HepG2 (cell line): ENCODE data around the gene PREX1. TPM values are rescaled to one million over a fixed set of nuclear protein-coding genes. Genes with fewer than 3 reads are reported as not detected.

Experiments
- ATAC-seq: fragments of 200-7000 bp; cut with Tn5 transposase; 3 replicates; pipeline ENCODE4 v1.9.1; 2020; ENCODE audit warnings: mild to moderate bottlenecking, moderate library complexity
- BruUV-seq: library from RNA; stranded (reverse); fragments of 400-500 nt; replicated peaks from 2 replicates; lab custom pipeline; 2021; lab: Mats Ljungman, UMichigan
- CTCF ChIA-PET: fragments of 300-600 bp; formaldehyde crosslinking; extraction: SDS; loops from one replicate; lab custom pipeline; 2021; ENCODE audit warnings: low total read pairs, inconsistent platforms, low intra/inter-chr PET ratio; lab: Yijun Ruan, JAX
- POLR2A ChIA-PET: fragments of 350-600 bp; sonication (Branson Sonifier 250); formaldehyde crosslinking; loops from one replicate; lab custom pipeline; 2020; ENCODE audit warnings: antibody characterized with exemption, inconsistent platforms; lab: Yijun Ruan, JAX
- DNase-seq: peaks from one replicate; pipeline ENCODE4 v3.0.0-alpha.2; 2015; ENCODE audit warnings: low spot score
- FAIRE-seq: peaks from 3 replicates; lab custom pipeline; 2011; peaks lifted over from hg19 to GRCh38; lab: Jason Lieb, UNC
- H2AFZ ChIP-seq: one replicate; pipeline ENCODE4 v1.6.1; 2011; ENCODE audit warnings: low read length, inconsistent platforms
- H3K27ac ChIP-seq: fragments of 300-600 bp; 3 replicates; pipeline ENCODE4 v1.8.0; 2011; ENCODE audit warnings: mixed run types, mild to moderate bottlenecking, mixed read lengths, low read length, inconsistent platforms; ENCODE audit not compliant: insufficient read depth; ENCODE audit errors: extremely low read length
- H3K27me3 ChIP-seq, 2 experiments: fragments of 200-600 bp in 1 of 2; 2 replicates in 1 of 2; 3 replicates in 1 of 2; pipeline versions ENCODE4 v1.6.0 to v1.8.0; 2011; ENCODE audit warnings: low read length in 2 of 2, mild to moderate bottlenecking in 2 of 2, moderate library complexity in 2 of 2, inconsistent platforms in 1 of 2; ENCODE audit not compliant: insufficient read depth in 2 of 2, control insufficient read depth in 1 of 2
- H3K36me3 ChIP-seq, 2 experiments: fragments of 200-600 bp in 1 of 2; replicated peaks in 1 of 2; 2 replicates in 1 of 2; 3 replicates in 1 of 2; pipeline versions ENCODE4 v1.5.1 to v1.8.0; 2011; ENCODE audit warnings: low read length in 2 of 2, inconsistent platforms in 1 of 2; ENCODE audit not compliant: insufficient read depth in 2 of 2, control insufficient read depth in 1 of 2
- H3K4me1 ChIP-seq: 2 replicates; pipeline ENCODE4 v1.5.1; 2012; ENCODE audit warnings: low read length, inconsistent platforms; ENCODE audit not compliant: insufficient read depth
- H3K4me2 ChIP-seq: 2 replicates; pipeline ENCODE4 v1.6.0; 2011; ENCODE audit warnings: low read depth, low read length, inconsistent platforms
- H3K4me3 ChIP-seq, 3 experiments: fragments of 200-600 bp in 1 of 3; sonication (generic), shearing (Covaris generic) in 1 of 3; replicated peaks in 1 of 3; 2 replicates each; pipeline ENCODE4 v1.5.1; 2011 to 2016; ENCODE audit warnings: low read length in 3 of 3, inconsistent platforms in 2 of 3, low read depth in 2 of 3, mild to moderate bottlenecking in 2 of 3, control low read depth in 1 of 3, mixed read lengths in 1 of 3; ENCODE audit not compliant: insufficient read depth in 1 of 3
- H3K79me2 ChIP-seq: one replicate; pipeline ENCODE4 v1.6.1; 2011; ENCODE audit warnings: low read length, inconsistent platforms; ENCODE audit not compliant: insufficient read depth
- H3K9ac ChIP-seq: 2 replicates; pipeline ENCODE4 v1.6.0; 2011; ENCODE audit warnings: mild to moderate bottlenecking, low read depth, low read length, inconsistent platforms; ENCODE audit not compliant: insufficient read depth
- H3K9me3 ChIP-seq: 2 replicates; pipeline ENCODE4 v1.5.1; 2012; ENCODE audit warnings: mild to moderate bottlenecking, low read length
- H4K20me1 ChIP-seq: 2 replicates; pipeline ENCODE4 v1.6.0; 2011; ENCODE audit warnings: inconsistent platforms, mild to moderate bottlenecking, low read length, moderate library complexity; ENCODE audit not compliant: insufficient read depth
- AKAP8 ChIP-seq: sonication (generic); formaldehyde crosslinking; IDR thresholded peaks from 2 replicates; pipeline ENCODE4 v1.5.1; 2020; ENCODE audit warnings: mild to moderate bottlenecking, missing genetic modification reagents
- ATF2 ChIP-seq: sonication (generic); formaldehyde crosslinking; IDR thresholded peaks from 2 replicates; pipeline ENCODE4 v1.4.0; 2020; ENCODE audit warnings: missing genetic modification reagents
- CREB1 ChIP-seq, 2 experiments: fragments of 450-650 bp in 1 of 2; IDR thresholded peaks; 2 replicates each; pipeline ENCODE4 v1.6.1; 2016 to 2017; ENCODE audit warnings: control low read depth in 1 of 2, mild to moderate bottlenecking in 1 of 2, missing compliant biosample characterization in 1 of 2, missing genetic modification characterization in 1 of 2
- DPF2 ChIP-seq: sonication (generic); formaldehyde crosslinking; IDR thresholded peaks from 2 replicates; pipeline ENCODE4 v1.4.0; 2020; ENCODE audit warnings: mild to moderate bottlenecking, low read depth, missing genetic modification reagents, borderline replicate concordance
- GFI1 ChIP-seq: sonication (generic); formaldehyde crosslinking; IDR thresholded peaks from 2 replicates; pipeline ENCODE4 v1.5.0; 2020; ENCODE audit warnings: missing genetic modification reagents, mild to moderate bottlenecking, borderline replicate concordance
- RORA ChIP-seq: sonication (generic); formaldehyde crosslinking; IDR thresholded peaks from 2 replicates; pipeline ENCODE4 v1.5.0; 2020; ENCODE audit warnings: mild to moderate bottlenecking, missing genetic modification reagents, moderate library complexity
- SNRNP70 ChIP-seq: fragments of 200-400 bp; formaldehyde crosslinking; IDR thresholded peaks from 2 replicates; pipeline ENCODE4 v1.6.1; 2017; ENCODE audit warnings: mild to moderate bottlenecking, low read depth, low read length, moderate library complexity
- ZBTB39 ChIP-seq: sonication (generic); formaldehyde crosslinking; IDR thresholded peaks from 2 replicates; pipeline ENCODE4 v1.5.0; 2020; ENCODE audit warnings: missing genetic modification reagents
- ZNF460 ChIP-seq: sonication (generic); formaldehyde crosslinking; IDR thresholded peaks from 2 replicates; pipeline ENCODE4 v1.5.1; 2020; ENCODE audit warnings: missing genetic modification reagents, mild to moderate bottlenecking, borderline replicate concordance
- ZNF776 ChIP-seq: sonication (generic); formaldehyde crosslinking; IDR thresholded peaks from 2 replicates; pipeline ENCODE4 v1.4.0; 2020; ENCODE audit warnings: mild to moderate bottlenecking, missing genetic modification reagents
- WGBS: methylation state at CpG from one replicate; pipeline ENCODE4 v1.1.6; 2017; ENCODE audit warnings: low lambda C conversion rate; 5-methylcytosine and 5-hydroxymethylcytosine counted together
- in situ Hi-C: cut with HindIII; loops from 2 replicates; pipeline ENCODE4 v1.10.0; 2017; ENCODE audit warnings: low pct_unique_long_range_greater_than_20kb; ENCODE audit not compliant: extremely low pct_ligation_motif_present
- intact Hi-C: fragments of 100-400 bp; cut with micrococcal nuclease; formaldehyde crosslinking; loops from one replicate; pipeline ENCODE4 v1.10.0; 2022; ENCODE audit not compliant: unreplicated experiment
- polyA plus RNA-seq, 8 experiments: library from polyadenylated mRNA; depleted of rRNA in 3 of 8; stranded (reverse) in 7 of 8; unstranded in 1 of 8; fragments of >200 nt; fragmentation: Illumina TruSeq in 4 of 8; extraction: Trizol in 4 of 8; gene quantifications; 2 replicates each; pipeline versions ENCODE4 v1.2.1 to v1.2.3, GENCODE V29; 2011 to 2016; ENCODE audit warnings: low read depth in 4 of 8, missing spikeins in 1 of 8, mixed read lengths in 1 of 8; ENCODE audit not compliant: insufficient read depth in 1 of 8
- total RNA-seq, 5 experiments: library from RNA; depleted of rRNA; stranded (reverse); fragments of >200 nt; fragmentation: Illumina TruSeq; extraction: Trizol; gene quantifications; 2 replicates each; pipeline ENCODE4 v1.2.3, GENCODE V29; 2016; ENCODE audit warnings: low read depth in 1 of 5

Gene PREX1
- total and polyA plus RNA-seq, 2 of the 13 experiments (the other 11 are each of a cell fraction or from before 2014, with no cell fraction given): 0.02 to 0.04 TPM

- H3K4me2 ChIP-seq: no peak overlapping the region
- H3K27me3 ChIP-seq: peaks cover 8 to 48% of the 10 kb centered on the region in 2 experiments
- H3K4me1 ChIP-seq: no peaks in the 10 kb centered on the region
- TF ChIP-seq AKAP8 (CRISPR knock-in tag) (no peak), SNRNP70 (no peak), GFI1 (CRISPR knock-in tag) (no peak), CREB1 (IDR thresholded peaks at IDR 0.05) (no peak), CREB1 (CRISPR knock-in tag; IDR thresholded peaks at IDR 0.05) (no peak), ZNF460 (CRISPR knock-in tag) (no peak), RORA (no peak), ZBTB39 (CRISPR knock-in tag) (no peak), ZNF776 (CRISPR knock-in tag) (no peak), DPF2 (no peak), ATF2 (CRISPR knock-in tag) (no peak)
- no peaks in the 10 kb centered on the region for H4K20me1 ChIP-seq
- H3K36me3 ChIP-seq: no peaks in the 10 kb centered on the region
- no TSS peak for BruUV-seq
- ChIA-PET POLR2A (no interaction called here), CTCF (no interaction called here)
- no peaks in the 10 kb centered on the region for H3K9me3 ChIP-seq
- FAIRE-seq: no peak
- no peak for DNase-seq
- H3K79me2 ChIP-seq: no peaks in the 10 kb centered on the region
- intact Hi-C loops: no loop called here
- H2AFZ ChIP-seq: no peak overlapping the region
- 20% methylated on average over 11 of the region's 11 CpGs for WGBS
- H3K9ac ChIP-seq: no peak overlapping the region
- no peak for ATAC-seq
- no peak overlapping the region for H3K4me3 ChIP-seq
- in situ Hi-C loops: no loop called here
- H3K27ac ChIP-seq: no peak overlapping the region
Observed at GRCh38 chr20:48797850-48798747, 29.7 kb downstream of the PREX1 start.
